Ishikawa (cell line): Measurements from ENCODE around the gene ZSCAN32.

Source experiments
- CEBPB ChIP-seq: IDR thresholded peaks from 2 replicates; pipeline ENCODE4 v1.6.1; 2012
- CREB1 ChIP-seq: IDR thresholded peaks from 2 replicates; pipeline ENCODE4 v1.6.1; 2012; ENCODE audit warnings: low read depth
- EGR1 ChIP-seq: IDR thresholded peaks from 2 replicates; pipeline ENCODE4 v1.6.1; 2012
- EP300 ChIP-seq: IDR thresholded peaks from 2 replicates; pipeline ENCODE4 v1.6.1; 2012; ENCODE audit warnings: borderline replicate concordance
- FOXM1 ChIP-seq: IDR thresholded peaks from 2 replicates; pipeline ENCODE4 v1.6.1; 2012; ENCODE audit warnings: low read depth, borderline replicate concordance
- MAX ChIP-seq: IDR thresholded peaks from 2 replicates; pipeline ENCODE4 v1.6.1; 2012
- NFIC ChIP-seq: IDR thresholded peaks from 2 replicates; pipeline ENCODE4 v1.6.1; 2012
- RAD21 ChIP-seq: IDR thresholded peaks from 2 replicates; pipeline ENCODE4 v1.6.1; 2012; ENCODE audit warnings: low read depth
- TAF1 ChIP-seq: IDR thresholded peaks from 2 replicates; pipeline ENCODE4 v1.6.1; 2012; ENCODE audit warnings: low read depth, mild to moderate bottlenecking
- TCF12 ChIP-seq: IDR thresholded peaks from 2 replicates; pipeline ENCODE4 v1.6.1; 2012; ENCODE audit warnings: low read depth
- TEAD4 ChIP-seq: IDR thresholded peaks from 2 replicates; pipeline ENCODE4 v1.6.1; 2012
- YY1 ChIP-seq: IDR thresholded peaks from 2 replicates; pipeline ENCODE4 v1.6.1; 2012; ENCODE audit warnings: low read depth
- ZBTB7A ChIP-seq: IDR thresholded peaks from 2 replicates; pipeline ENCODE4 v1.6.1; 2012; ENCODE audit warnings: low read depth
- TF ChIP-seq, protein P1 (sequence below): IDR thresholded peaks from 2 replicates; pipeline ENCODE4 v1.6.1; 2012
- TF ChIP-seq, protein P2 (sequence below): IDR thresholded peaks from 2 replicates; pipeline ENCODE4 v1.6.1; 2012; ENCODE audit warnings: low read depth, mild to moderate bottlenecking

ZSCAN32 gene

GRCh38 chr16:3431779-3432219 lies 31.0 kb upstream of the ZSCAN32 start:
- TF ChIP-seq CEBPB (no peak), MAX (no peak), YY1 (no peak), NFIC (no peak), TCF12 (no peak), TAF1 (no peak), RAD21 (no peak), CREB1 (no peak), EP300 (no peak), ZBTB7A (no peak), EGR1 (no peak), FOXM1 (no peak)
- TF ChIP-seq, protein P1, sequence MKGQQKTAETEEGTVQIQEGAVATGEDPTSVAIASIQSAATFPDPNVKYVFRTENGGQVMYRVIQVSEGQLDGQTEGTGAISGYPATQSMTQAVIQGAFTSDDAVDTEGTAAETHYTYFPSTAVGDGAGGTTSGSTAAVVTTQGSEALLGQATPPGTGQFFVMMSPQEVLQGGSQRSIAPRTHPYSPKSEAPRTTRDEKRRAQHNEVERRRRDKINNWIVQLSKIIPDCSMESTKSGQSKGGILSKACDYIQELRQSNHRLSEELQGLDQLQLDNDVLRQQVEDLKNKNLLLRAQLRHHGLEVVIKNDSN, result no peak
- TF ChIP-seq, protein P2, sequence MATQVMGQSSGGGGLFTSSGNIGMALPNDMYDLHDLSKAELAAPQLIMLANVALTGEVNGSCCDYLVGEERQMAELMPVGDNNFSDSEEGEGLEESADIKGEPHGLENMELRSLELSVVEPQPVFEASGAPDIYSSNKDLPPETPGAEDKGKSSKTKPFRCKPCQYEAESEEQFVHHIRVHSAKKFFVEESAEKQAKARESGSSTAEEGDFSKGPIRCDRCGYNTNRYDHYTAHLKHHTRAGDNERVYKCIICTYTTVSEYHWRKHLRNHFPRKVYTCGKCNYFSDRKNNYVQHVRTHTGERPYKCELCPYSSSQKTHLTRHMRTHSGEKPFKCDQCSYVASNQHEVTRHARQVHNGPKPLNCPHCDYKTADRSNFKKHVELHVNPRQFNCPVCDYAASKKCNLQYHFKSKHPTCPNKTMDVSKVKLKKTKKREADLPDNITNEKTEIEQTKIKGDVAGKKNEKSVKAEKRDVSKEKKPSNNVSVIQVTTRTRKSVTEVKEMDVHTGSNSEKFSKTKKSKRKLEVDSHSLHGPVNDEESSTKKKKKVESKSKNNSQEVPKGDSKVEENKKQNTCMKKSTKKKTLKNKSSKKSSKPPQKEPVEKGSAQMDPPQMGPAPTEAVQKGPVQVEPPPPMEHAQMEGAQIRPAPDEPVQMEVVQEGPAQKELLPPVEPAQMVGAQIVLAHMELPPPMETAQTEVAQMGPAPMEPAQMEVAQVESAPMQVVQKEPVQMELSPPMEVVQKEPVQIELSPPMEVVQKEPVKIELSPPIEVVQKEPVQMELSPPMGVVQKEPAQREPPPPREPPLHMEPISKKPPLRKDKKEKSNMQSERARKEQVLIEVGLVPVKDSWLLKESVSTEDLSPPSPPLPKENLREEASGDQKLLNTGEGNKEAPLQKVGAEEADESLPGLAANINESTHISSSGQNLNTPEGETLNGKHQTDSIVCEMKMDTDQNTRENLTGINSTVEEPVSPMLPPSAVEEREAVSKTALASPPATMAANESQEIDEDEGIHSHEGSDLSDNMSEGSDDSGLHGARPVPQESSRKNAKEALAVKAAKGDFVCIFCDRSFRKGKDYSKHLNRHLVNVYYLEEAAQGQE, result no peak

- TF ChIP-seq NFIC, result no peak
- TF ChIP-seq TCF12, result no peak
- TF ChIP-seq, protein P1, result no peak
- no peak for TF ChIP-seq EP300
- no peak for TF ChIP-seq MAX
- TF ChIP-seq RAD21, result no peak
Observed at GRCh38 chr16:3413730-3414379, 13.1 kb upstream of the ZSCAN32 start.

- no peak for TF ChIP-seq YY1
- no peak for TF ChIP-seq TEAD4
- peak; percentile 61; the same call in 1 of the 2 replicates for TF ChIP-seq TCF12
- no peak for TF ChIP-seq FOXM1
- TF ChIP-seq NFIC, result no peak
- TF ChIP-seq TAF1, result no peak
Observed at GRCh38 chr16:3408561-3409197, 7.9 kb upstream of the ZSCAN32 start.

GRCh38 chr16:3401719-3402397 lies 1.1 kb upstream of the ZSCAN32 start:
- TF ChIP-seq TEAD4 (no peak), RAD21 (no peak), ZBTB7A (no peak), TCF12 (no peak), NFIC (no peak), EP300 (no peak), MAX (no peak), CEBPB (no peak), YY1 (no peak), TAF1 (no peak), FOXM1 (no peak), CREB1 (no peak), EGR1 (no peak)
- TF ChIP-seq, protein P1, result no peak
- TF ChIP-seq, protein P2, result no peak

DNA sequence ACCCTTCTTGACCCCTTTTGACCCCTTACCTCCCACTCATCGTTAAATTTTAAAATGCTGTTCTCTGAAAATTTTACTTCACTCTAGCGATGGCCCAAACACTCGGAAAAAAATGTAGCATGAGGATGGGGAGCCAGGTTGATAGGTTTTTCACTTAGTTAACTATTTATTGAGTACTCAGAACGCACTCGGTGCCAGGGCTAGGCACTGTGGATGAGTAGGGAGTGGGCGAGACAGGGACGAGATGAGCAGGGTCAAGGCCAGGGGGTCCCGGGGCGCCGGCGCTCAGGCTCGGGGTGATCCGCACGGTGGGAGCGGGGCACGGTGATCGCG lies 392 bp downstream of the ZSCAN32 start:
- TF ChIP-seq, protein P1, result no peak
- TF ChIP-seq MAX, result no peak
- TF ChIP-seq CEBPB, result no peak
